IMR-90 (cell line): ENCODE results near the gene ANKRD13A. TPM values are rescaled to one million over a fixed set of nuclear protein-coding genes. Genes with fewer than 3 reads are reported as not detected.

Source experiments
- ATAC-seq: fragments of 200-7000 bp; cut with Tn5 transposase; 2 replicates; pipeline ENCODE4 v1.9.1; 2020; ENCODE audit warnings: low read depth, mild to moderate bottlenecking, moderate library complexity
- BruUV-seq: library from RNA; stranded (reverse); fragments of 400-500 nt; replicated peaks from 2 replicates; lab custom pipeline; 2021; lab: Mats Ljungman, UMichigan
- CTCF ChIA-PET: fragments of 300-600 bp; formaldehyde crosslinking; extraction: SDS; loops from one replicate; lab custom pipeline; 2021; ENCODE audit warnings: antibody characterized with exemption; lab: Yijun Ruan, JAX
- POLR2A ChIA-PET: fragments of 300-600 bp; sonication (Branson Sonifier 250); formaldehyde crosslinking; loops from one replicate; lab custom pipeline; 2022; ENCODE audit warnings: antibody characterized with exemption; ENCODE audit not compliant: unreplicated experiment; lab: Charles Lee
- DNase-seq: peaks from one replicate; pipeline ENCODE4 v3.0.0; 2013
- H2AFZ ChIP-seq: replicated peaks from 2 replicates; pipeline ENCODE3; 2013; ENCODE audit warnings: low read length, mild to moderate bottlenecking; ENCODE audit not compliant: poor library complexity
- H2AK5ac ChIP-seq: 2 replicates; pipeline ENCODE4 v1.6.1; 2013; ENCODE audit warnings: low read depth, low read length, inconsistent platforms
- H2AK9ac ChIP-seq: replicated peaks from 2 replicates; pipeline ENCODE3; 2013; ENCODE audit warnings: mild to moderate bottlenecking, low read depth, low read length, moderate library complexity; ENCODE audit not compliant: poor library complexity
- H2BK120ac ChIP-seq: 2 replicates; pipeline ENCODE4 v1.6.1; 2013; ENCODE audit warnings: low read depth, low read length, inconsistent platforms
- H2BK15ac ChIP-seq: 3 replicates; pipeline ENCODE4 v1.6.1; 2013; ENCODE audit warnings: low read depth, low read length, inconsistent platforms
- H2BK20ac ChIP-seq: 2 replicates; pipeline ENCODE4 v1.6.1; 2013; ENCODE audit warnings: low read depth, mild to moderate bottlenecking, inconsistent platforms, low read length, moderate library complexity
- H2BK5ac ChIP-seq: 2 replicates; pipeline ENCODE4 v1.6.1; 2013; ENCODE audit warnings: mild to moderate bottlenecking, low read depth, low read length, inconsistent platforms; ENCODE audit not compliant: poor library complexity, severe bottlenecking
- H3K14ac ChIP-seq: replicated peaks from 2 replicates; pipeline ENCODE4 v1.6.1; 2013; ENCODE audit warnings: low read depth, low read length, inconsistent platforms
- H3K18ac ChIP-seq: 2 replicates; pipeline ENCODE4 v1.6.1; 2013; ENCODE audit warnings: low read depth, low read length, control low read depth
- H3K23ac ChIP-seq: 2 replicates; pipeline ENCODE4 v1.6.1; 2013; ENCODE audit warnings: low read depth, low read length, inconsistent platforms
- H3K27ac ChIP-seq: 2 replicates; pipeline ENCODE4 v1.5.1; 2013; ENCODE audit warnings: mild to moderate bottlenecking, control low read depth, low read length; ENCODE audit not compliant: insufficient read depth
- H3K27me3 ChIP-seq: 2 replicates; pipeline ENCODE4 v1.6.1; 2013; ENCODE audit warnings: low read length; ENCODE audit not compliant: control insufficient read depth, insufficient read depth
- H3K36me3 ChIP-seq: 2 replicates; pipeline ENCODE4 v1.6.1; 2013; ENCODE audit warnings: low read length, mixed read lengths; ENCODE audit not compliant: control insufficient read depth, insufficient read depth
- H3K4ac ChIP-seq: 2 replicates; pipeline ENCODE4 v1.6.1; 2013; ENCODE audit warnings: low read depth, low read length, inconsistent platforms
- H3K4me1 ChIP-seq: 2 replicates; pipeline ENCODE4 v1.6.1; 2013; ENCODE audit warnings: low read length, mixed read lengths; ENCODE audit not compliant: control insufficient read depth, insufficient read depth
- H3K4me2 ChIP-seq: 2 replicates; pipeline ENCODE4 v1.6.1; 2013; ENCODE audit warnings: low read depth, mild to moderate bottlenecking, control low read depth, low read length, moderate library complexity
- H3K4me3 ChIP-seq: 2 replicates; pipeline ENCODE4 v1.5.1; 2013; ENCODE audit warnings: low read depth, mild to moderate bottlenecking, control low read depth, low read length, moderate library complexity; ENCODE audit not compliant: insufficient read depth
- H3K56ac ChIP-seq: 2 replicates; pipeline ENCODE4 v1.6.1; 2013; ENCODE audit warnings: low read length, inconsistent platforms; ENCODE audit not compliant: insufficient read depth; ENCODE audit errors: extremely low read depth
- H3K79me1 ChIP-seq, 2 experiments: 2 replicates each; pipeline ENCODE4 v1.6.1; 2013; ENCODE audit warnings: low read length in 2 of 2, inconsistent platforms in 1 of 2, low read depth in 1 of 2
- H3K9ac ChIP-seq: 2 replicates; pipeline ENCODE4 v1.6.1; 2013; ENCODE audit warnings: low read depth, low read length, control low read depth
- H3K9me1 ChIP-seq: 2 replicates; pipeline ENCODE4 v1.6.1; 2013; ENCODE audit warnings: low read length, inconsistent platforms; ENCODE audit not compliant: insufficient read depth
- H3K9me3 ChIP-seq: 2 replicates; pipeline ENCODE4 v1.6.1; 2013; ENCODE audit warnings: low read length; ENCODE audit not compliant: control insufficient read depth, insufficient read depth
- H4K20me1 ChIP-seq: 2 replicates; pipeline ENCODE4 v1.6.1; 2013; ENCODE audit warnings: low read length, inconsistent platforms; ENCODE audit not compliant: insufficient read depth
- H4K5ac ChIP-seq: 2 replicates; pipeline ENCODE4 v1.6.1; 2013; ENCODE audit warnings: mild to moderate bottlenecking, low read depth, low read length, control low read depth
- H4K8ac ChIP-seq, 2 experiments: 2 replicates each; pipeline ENCODE4 v1.6.1; 2013; ENCODE audit warnings: low read depth in 2 of 2, low read length in 2 of 2, control low read depth in 1 of 2, inconsistent platforms in 1 of 2
- H4K91ac ChIP-seq: 2 replicates; pipeline ENCODE4 v1.6.1; 2013; ENCODE audit warnings: low read depth, low read length, inconsistent platforms; ENCODE audit not compliant: insufficient read depth
- FOS ChIP-seq: fragments of 150-350 bp; IDR thresholded peaks from 2 replicates; pipeline ENCODE4 v1.6.1; 2016; ENCODE audit warnings: low read depth, low read length
- dilution Hi-C: fragments of 300-500 bp; cut with HindIII; formaldehyde crosslinking; loops from one replicate; pipeline ENCODE4 v1.14.3; 2018; ENCODE audit warnings: low sequenced_read_pairs; ENCODE audit not compliant: unreplicated experiment
- in situ Hi-C: fragments of 300-500 bp; cut with MboI; formaldehyde crosslinking; loops from 3 replicates; pipeline ENCODE4 v1.14.3; 2019; ENCODE audit warnings: low sequenced_read_pairs, inconsistent platforms, mixed read lengths
- intact Hi-C: fragments of 100-400 bp; cut with micrococcal nuclease; formaldehyde crosslinking; loops from 2 replicates; pipeline ENCODE4 v1.10.0; 2022
- polyA plus RNA-seq, 3 experiments: library from polyadenylated mRNA; depleted of rRNA; stranded (reverse); fragments of >200 nt; gene quantifications; 2 replicates each; pipeline ENCODE4 v1.2.3, GENCODE V29; 2012; ENCODE audit warnings: low replicate concordance in 1 of 3
- total RNA-seq: library from RNA; depleted of rRNA; stranded (reverse); fragments of >200 nt; gene quantifications from 2 replicates; pipeline ENCODE4 v1.2.3, GENCODE V29; 2012

ANKRD13A gene
- total and polyA plus RNA-seq, 2 of the 4 experiments (the other 2 are of a cell fraction): 299 to 449 TPM

- H2AK9ac ChIP-seq: no peak overlapping the region
- ChIA-PET CTCF (no interaction called here), POLR2A (no interaction called here)
- peak; percentile 52 for DNase-seq
- H2AFZ ChIP-seq: no peak overlapping the region
- peaks cover 18 to 35% of the 10 kb centered on the region in 2 experiments for H3K79me1 ChIP-seq
- H4K5ac ChIP-seq: peak overlapping the region; percentile 79; the same call in 1 of the 2 replicates
- peak; percentile 21; the same call in 1 of the 2 replicates for ATAC-seq
- dilution Hi-C loops: no loop called here
- no peak overlapping the region; the same call in 1 of the 2 replicates for H3K27ac ChIP-seq
- in situ Hi-C loops: no loop called here
- no peak overlapping the region for H4K91ac ChIP-seq
- H3K4me1 ChIP-seq: peaks cover 2% of the 10 kb centered on the region; the same call in 1 of the 2 replicates
- no peak overlapping the region for H2AK5ac ChIP-seq
- H3K4me2 ChIP-seq: no peak overlapping the region
- peak overlapping the region; percentile 15 for H2BK5ac ChIP-seq
- H3K9me3 ChIP-seq: no peaks in the 10 kb centered on the region; the same call in 1 of the 2 replicates
- H3K4me3 ChIP-seq: no peak overlapping the region
- 0 out of 2 replicates have a peak, but pooled peaks cover under 1% of the 10 kb centered on the region for H4K20me1 ChIP-seq
- no peak overlapping the region for H3K14ac ChIP-seq
- no peak overlapping the region for H3K56ac ChIP-seq
- TF ChIP-seq FOS: no peak
- no peak overlapping the region for H3K4ac ChIP-seq
- no peak overlapping the region for H2BK15ac ChIP-seq
- H2BK20ac ChIP-seq: no peak overlapping the region
- no TSS peak for BruUV-seq
- peaks cover 48% of the 10 kb centered on the region for H3K36me3 ChIP-seq
- H3K18ac ChIP-seq: no peak overlapping the region
- H4K8ac ChIP-seq: no peak overlapping the region
- peaks cover 11% of the 10 kb centered on the region for H3K9me1 ChIP-seq
- no peak overlapping the region for H3K23ac ChIP-seq
- no peak overlapping the region for H3K9ac ChIP-seq
- no peaks in the 10 kb centered on the region for H3K27me3 ChIP-seq
- no peak overlapping the region for H2BK120ac ChIP-seq
- intact Hi-C loops: no loop called here
These were observed 17.0 kb upstream of the ANKRD13A start for GRCh38 chr12:109982210-109982609.
